Stimulated activated CD4-positive, alpha-beta T cell treated with anti-CD3 and anti-CD28 coated beads, Interleukin-1b, Interleukin-23, amount 100 ng/mL, for 48 hours (primary cell): ENCODE data around the gene IAH1.

Source experiments
- DNase-seq: peaks from one replicate; pipeline ENCODE4 v3.0.0-alpha.2; 2020

Gene IAH1

GRCh38 chr2:9474361-9475057 is at the start of gene IAH1:
IAH1 (plus strand) TSS chr2:9474551; CDS start chr2:9474567, 16 bp downstream.
- peak; percentile 62 for DNase-seq

GRCh38 chr2:9428965-9429577 is 45.3 kb upstream of the IAH1 start:
- DNase-seq: no peak

DNA sequence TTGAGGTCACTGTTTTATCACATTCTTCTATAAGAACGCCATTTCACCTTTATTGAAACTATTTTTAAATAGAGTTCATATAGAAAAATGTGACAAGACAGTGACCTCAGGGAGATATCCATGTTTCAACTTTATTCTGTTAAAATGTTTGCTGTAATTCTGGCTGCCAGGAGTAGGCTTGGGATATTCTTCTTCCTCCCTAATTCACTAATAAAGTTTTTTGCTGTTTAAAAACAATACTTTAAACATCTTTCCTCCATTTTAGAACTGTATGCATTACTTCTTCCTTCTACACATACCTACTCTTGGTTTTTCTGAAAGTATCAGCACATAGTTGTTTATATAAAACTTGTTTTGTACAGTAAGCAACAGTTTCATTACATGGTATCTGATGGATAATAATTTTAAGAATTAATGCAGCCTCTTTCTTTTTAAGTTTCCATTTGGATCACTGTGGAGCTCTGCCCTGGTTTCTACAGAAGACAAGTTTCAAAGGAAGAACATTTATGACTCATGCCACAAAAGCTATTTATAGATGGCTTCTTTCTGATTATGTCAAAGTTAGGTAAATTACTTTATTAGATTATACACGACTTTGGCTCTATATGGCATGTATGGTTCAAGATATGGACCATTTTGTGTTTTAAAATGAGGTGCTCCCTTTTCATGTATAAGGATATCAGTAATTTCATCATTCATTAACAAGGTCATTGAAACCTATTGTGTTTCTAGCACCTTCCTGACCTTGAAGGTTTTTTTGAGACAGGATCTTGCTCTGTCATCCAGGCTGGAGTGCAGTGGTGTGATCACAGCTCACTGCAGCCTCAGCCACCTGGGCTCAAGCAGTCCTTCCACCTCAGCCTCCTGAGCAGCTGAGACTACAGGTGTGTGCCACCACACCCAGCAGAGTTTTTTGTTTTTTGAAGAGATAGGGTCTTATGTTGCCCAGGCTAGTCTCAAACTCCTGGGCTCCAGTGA is 43.7 kb upstream of the IAH1 start:
- no peak for DNase-seq

DNA sequence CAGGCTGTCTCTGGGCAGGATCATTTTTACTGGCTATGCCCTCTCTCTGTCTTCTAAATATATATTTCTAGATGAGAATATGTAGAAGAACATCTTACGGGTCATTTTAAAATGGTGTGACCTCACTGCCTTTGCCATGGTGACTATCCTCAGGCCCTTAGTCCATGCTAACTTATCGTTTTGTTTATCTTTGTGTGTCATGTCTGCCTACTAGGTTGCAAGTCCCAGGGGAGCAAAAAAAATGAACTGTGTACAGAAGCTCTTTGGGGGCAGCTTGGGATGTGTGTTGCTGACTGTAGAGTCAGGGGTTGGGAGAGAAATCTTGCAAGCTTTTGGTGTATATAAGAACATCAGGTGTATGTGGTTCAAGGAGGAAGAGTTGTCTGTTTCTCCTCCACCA is 39.9 kb upstream of the IAH1 start:
- no peak for DNase-seq

DNA sequence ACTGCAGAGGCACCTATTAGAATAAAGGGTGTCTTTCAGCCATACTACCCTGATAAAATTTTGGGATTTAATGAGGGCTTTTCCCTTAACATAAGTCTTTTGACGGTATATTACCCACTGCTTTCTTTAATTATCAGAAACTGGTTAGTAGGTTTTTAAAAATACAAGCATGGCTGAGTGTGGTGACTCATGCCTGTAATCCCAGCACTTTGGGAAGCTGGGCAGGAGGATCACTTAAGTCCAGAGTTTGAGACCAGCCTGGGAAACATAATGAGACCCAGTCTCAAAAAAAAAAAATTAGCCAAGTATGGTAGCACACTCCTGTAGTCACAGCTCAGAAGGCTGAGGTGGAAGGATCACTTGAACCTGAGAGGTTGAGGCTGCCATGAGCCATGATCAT is 34.8 kb upstream of the IAH1 start:
- DNase-seq: no peak

DNA sequence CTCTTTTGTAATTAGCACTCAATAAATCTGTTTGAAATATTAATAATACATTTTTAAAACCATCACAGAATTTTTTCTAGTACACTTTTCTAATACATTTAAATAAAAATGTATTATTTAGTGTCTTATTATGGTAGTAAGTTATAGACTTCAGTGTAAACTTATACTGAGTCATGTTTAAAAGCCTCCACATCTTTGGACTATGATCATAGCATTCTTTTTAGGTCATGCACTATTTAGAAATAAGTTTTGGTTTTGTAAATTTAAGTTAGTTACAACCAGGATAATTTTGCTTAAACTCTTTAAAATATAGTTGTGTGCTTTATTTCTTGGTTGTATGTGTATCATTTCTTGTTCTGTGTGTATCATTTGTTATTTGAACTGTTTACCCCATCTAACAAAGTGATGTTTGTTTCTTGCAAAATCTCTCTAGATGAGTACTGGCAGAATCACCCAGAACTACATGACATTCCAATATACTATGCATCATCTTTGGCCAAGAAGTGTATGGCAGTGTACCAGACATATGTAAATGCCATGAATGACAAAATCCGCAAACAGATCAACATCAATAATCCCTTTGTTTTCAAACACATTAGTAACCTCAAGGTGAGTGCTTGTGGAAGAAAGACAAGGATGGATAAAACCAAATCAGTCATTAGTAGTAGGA is 34.2 kb upstream of the IAH1 start:
- no peak for DNase-seq

DNA sequence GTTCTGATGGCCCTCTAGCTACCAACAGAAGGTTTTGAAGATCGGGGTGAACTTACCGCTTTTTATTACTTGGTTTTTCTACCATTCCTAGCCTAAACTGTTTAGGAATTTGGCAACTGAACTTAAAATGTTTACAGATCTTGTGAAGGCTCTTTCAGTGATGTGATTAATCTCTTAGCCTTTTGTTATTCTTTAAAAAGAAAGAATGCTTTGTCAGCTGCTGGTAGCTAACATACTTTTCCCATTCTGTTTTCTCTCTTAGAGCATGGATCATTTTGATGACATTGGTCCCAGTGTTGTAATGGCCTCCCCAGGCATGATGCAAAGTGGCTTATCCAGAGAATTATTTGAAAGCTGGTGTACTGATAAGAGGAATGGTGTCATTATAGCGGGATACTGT is 32.8 kb upstream of the IAH1 start:
- no peak for DNase-seq

- DNase-seq: no peak
These were observed 30.8 kb upstream of the IAH1 start for GRCh38 chr2:9443526-9443925.

GRCh38 chr2:9445089-9445488 is 29.3 kb upstream of the IAH1 start:
- no peak for DNase-seq

DNA sequence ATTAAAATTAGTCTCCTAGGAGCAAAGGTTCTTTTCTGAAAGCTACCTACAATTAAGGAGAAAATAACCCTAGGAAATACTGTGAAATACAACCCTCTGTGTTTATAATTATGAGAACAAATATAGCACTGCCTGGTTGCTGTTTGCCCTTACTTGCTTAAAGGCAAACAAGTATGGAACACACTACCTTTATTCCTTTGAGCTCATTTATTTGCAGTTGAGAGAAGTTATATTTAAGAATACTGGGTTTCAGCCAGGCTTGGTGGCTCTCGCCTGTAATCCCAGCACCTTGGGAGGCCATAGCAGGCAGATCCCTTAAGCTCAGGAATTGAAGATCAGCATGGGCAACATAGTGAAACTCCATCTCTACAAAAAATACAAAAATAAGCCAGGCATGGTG is 23.1 kb upstream of the IAH1 start:
- no peak for DNase-seq

DNA sequence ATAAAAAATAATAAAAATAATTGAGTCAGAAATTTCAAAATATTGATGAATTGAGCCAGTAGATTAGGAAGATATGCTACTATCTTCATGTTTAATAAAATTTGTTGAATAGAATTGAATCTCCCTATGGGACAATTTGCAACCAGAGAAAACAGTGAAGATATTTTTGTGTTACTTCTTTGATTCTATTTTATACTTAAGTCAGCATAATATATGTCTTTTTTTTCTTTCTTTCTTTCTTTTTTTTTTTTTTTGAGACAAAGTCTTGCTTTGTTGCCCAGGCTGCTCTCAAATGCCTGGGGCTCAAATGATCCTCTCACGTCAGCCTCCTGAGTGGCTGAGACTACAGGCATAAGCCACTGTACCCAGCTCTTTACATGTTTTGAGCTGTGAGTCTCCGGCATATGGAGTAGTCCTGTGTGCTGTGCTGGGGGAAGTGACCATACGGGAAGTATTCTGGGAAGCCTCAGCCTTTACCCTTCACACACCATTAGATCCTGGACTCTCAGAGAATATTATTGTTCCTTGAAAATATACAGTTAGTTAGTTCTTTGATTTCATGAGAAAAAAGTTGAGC is 13.8 kb upstream of the IAH1 start:
- DNase-seq: no peak

DNA sequence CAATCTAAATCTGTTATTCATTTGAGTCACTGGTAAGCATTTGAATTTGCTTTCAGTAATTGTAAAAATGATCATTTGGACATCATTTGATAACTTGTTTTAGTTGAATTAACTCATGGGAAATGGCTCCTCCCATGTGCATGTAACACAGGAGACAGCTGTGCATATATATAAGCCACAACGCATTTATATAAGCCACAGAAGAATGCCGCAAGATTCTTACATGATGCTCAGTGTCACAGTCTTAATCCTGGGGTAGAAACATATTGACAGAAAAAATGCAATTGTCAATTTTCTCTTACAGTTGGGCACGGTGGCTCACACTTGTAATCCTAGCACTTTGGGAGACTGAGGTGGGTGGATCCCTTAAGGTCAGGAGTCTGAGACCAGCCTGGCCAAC is 13.3 kb upstream of the IAH1 start:
- DNase-seq: no peak

- DNase-seq: no peak
These were observed 12.0 kb upstream of the IAH1 start for GRCh38 chr2:9462313-9462712.

- DNase-seq: no peak
These were observed 11.3 kb upstream of the IAH1 start for GRCh38 chr2:9462886-9463697.

GRCh38 chr2:9463698-9464034 is 10.7 kb upstream of the IAH1 start:
- DNase-seq: peak; percentile 25

GRCh38 chr2:9465170-9465569 is 9.2 kb upstream of the IAH1 start:
- DNase-seq: no peak

DNA sequence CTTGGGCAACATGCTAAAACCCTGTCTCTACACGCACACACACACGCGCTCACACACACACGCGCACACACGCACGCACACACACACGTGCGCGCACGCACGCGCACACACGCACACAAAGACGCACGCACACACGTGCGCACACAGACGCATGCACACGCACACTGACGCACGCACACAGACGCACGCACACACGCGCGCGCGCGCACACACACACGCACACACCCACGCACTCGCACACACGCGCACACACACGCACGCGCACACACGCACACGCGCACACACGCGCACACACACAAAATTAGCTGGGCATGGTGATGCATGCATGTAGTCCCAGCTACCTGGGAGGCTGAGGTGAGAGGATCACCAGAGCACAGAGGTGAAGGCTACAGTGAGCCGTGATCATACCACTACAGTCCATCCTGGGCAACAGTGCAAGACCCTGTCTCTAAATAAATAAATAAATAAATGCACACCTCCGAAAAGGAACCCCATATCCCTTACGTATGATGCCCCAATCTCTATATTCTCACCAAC is 8.1 kb upstream of the IAH1 start:
- no peak for DNase-seq

GRCh38 chr2:9467687-9468086 is 6.7 kb upstream of the IAH1 start:
- DNase-seq: no peak

- DNase-seq: no peak
These were observed 3.1 kb upstream of the IAH1 start for GRCh38 chr2:9471206-9471605.

DNA sequence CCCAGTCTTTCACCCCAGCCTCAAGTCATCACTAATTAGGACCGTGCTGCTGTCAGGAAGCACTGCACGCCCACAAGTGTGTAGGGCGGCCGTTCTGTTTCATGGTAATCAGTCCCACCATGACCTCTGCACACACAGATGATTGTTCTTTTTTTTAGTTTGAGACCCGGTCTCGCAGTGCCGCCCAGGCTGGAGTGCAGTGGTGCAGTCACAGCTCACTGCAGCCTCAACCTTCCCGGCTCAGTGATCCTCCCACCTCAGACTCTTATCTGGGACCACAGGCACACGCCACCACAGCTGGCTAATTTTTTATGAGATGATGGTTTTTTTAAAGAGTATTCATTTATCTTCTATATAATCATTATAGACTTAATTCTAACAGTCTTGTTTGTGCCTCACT is 1.8 kb upstream of the IAH1 start:
- DNase-seq: no peak

GRCh38 chr2:9473308-9473984 is 905 bp upstream of the IAH1 start:
- DNase-seq: peak; percentile 17
